SK-MEL-5 (cell line): ENCODE measurements around the gene PSENEN. TPM values are rescaled to one million over a fixed set of nuclear protein-coding genes. Genes with fewer than 3 reads are reported as not detected.

Source experiments
- DNase-seq: peaks from one replicate; pipeline ENCODE4 v3.0.0-alpha.2; 2016; ENCODE audit warnings: low read depth, low spot score
- in situ Hi-C: cut with HindIII; loops from 2 replicates; pipeline ENCODE4 v1.10.0; 2016; ENCODE audit warnings: low sequenced_read_pairs, high pct_unique_total_duplicates, low pct_unique_long_range_greater_than_20kb
- total RNA-seq: library from RNA; depleted of rRNA; stranded (reverse); fragments of >200 nt; shearing (Covaris generic); gene quantifications from 2 replicates; pipeline ENCODE4 v1.2.3, GENCODE V29; 2014

PSENEN gene
- total RNA-seq, 1 experiment from 2014 or later = 51.5 TPM

DNA sequence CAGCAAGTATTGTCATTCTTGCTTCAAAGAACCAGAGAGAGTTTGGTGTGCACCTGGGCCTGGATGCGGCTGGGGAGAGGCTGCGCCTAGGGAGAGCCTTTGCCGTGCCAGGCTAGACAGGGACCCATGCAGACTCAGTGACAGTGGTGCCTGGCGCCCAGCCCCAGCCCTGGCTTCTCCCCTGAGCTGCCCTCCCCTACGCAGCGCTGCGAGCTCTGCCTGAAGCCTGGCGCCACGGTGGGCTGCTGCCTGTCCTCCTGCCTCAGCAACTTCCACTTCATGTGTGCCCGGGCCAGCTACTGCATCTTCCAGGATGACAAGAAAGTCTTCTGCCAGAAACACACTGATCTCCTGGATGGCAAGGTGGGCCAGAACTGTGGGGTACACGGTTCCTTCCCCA lies 15.7 kb upstream of the PSENEN start:
- in situ Hi-C loops = no loop called here
- DNase-seq = no peak

DNA sequence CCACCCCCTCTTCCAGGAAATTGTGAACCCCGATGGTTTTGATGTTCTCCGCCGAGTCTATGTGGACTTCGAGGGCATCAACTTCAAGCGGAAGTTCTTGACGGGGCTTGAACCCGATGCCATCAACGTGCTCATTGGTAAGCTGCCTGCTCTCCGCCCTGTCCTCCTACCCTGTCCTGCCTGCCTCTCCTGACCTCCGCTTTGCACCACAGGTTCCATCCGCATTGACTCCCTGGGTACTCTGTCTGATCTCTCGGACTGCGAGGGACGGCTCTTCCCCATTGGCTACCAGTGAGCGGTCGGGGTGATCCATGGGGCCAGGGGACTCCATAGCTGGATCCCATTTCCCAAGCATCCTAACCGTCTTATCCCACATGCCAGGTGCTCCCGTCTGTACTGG lies 15.1 kb upstream of the PSENEN start:
- DNase-seq = no peak
- in situ Hi-C loops = no loop called here

- in situ Hi-C loops = no loop called here
These were observed 14.1 kb upstream of the PSENEN start for GRCh38 chr19:35731353-35731752.

DNA sequence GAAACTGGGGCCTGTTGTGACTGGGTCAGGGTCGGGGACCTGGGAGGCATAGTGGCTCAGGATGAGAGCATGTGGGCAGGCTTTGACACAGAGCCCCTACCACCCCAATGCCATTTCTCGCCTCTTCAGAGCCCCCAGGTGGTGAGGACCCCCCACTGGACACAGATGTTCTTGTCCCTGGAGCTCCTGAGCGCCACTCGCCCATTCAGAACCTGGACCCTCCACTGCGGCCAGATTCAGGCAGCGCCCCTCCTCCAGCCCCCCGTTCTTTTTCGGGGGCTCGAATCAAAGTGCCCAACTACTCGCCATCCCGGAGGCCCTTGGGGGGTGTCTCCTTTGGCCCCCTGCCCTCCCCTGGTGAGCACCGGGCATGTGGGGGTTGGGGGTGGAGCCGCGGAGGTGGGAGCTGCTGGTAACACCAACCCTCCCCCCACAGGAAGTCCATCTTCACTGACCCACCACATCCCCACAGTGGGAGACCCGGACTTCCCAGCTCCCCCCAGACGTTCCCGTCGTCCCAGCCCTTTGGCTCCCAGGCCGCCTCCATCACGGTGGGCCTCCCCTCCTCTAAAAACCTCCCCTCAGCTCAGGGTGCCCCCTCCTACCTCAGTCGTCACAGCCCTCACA lies 13.6 kb upstream of the PSENEN start:
- no peak for DNase-seq
- in situ Hi-C loops = no loop called here

More at GRCh38 chr19:35731353-35731752, 14.1 kb upstream of the PSENEN start:
- DNase-seq = no peak

DNA sequence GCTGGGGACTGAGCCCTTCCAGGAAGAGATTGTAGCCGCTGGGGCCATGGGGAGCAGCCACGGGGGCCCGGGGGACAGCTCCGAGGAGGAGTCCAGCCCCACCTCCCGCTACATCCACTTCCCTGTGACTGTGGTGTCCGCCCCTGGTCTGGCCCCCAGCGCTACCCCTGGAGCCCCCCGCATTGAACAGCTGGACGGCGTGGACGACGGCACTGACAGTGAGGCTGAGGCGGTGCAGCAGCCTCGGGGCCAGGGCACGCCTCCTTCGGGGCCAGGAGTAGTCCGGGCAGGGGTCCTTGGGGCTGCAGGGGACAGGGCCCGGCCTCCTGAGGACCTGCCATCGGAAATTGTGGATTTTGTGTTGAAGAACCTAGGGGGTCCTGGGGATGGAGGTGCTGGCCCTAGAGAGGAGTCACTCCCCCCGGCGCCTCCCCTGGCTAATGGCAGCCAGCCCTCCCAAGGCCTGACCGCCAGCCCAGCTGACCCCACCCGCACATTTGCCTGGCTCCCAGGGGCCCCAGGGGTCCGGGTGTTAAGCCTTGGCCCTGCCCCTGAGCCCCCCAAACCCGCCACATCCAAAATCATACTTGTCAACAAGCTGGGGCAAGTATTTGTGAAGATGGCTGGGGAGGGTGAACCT lies 12.8 kb upstream of the PSENEN start:
- in situ Hi-C loops = no loop called here

GRCh38 chr19:35733180-35734125 lies 12.0 kb upstream of the PSENEN start:
- no peak for DNase-seq
- in situ Hi-C loops = no loop called here

More for the DNA sequence above, 12.8 kb upstream of the PSENEN start:
- DNase-seq = no peak

DNA sequence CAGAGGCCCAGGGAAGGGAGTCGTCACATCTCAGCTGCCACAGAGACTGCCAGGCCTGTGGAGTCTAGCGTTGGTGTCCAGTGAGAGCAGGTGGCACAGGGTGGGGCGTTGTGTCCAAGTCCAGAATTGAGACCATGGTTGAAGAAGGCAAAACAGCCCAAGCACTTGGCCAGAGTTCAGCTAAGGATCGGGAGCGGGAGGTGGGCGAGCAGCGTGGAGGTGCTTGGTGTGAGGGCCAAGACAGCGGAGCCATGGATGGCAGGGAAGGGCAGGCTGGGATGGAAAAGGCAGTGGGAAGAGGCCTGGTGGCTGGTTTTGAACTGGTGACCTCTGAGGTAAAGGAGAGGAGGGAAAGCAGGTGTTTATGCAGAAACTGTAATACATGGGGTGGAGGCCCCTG lies 11.2 kb upstream of the PSENEN start:
- in situ Hi-C loops = no loop called here
- no peak for DNase-seq

DNA sequence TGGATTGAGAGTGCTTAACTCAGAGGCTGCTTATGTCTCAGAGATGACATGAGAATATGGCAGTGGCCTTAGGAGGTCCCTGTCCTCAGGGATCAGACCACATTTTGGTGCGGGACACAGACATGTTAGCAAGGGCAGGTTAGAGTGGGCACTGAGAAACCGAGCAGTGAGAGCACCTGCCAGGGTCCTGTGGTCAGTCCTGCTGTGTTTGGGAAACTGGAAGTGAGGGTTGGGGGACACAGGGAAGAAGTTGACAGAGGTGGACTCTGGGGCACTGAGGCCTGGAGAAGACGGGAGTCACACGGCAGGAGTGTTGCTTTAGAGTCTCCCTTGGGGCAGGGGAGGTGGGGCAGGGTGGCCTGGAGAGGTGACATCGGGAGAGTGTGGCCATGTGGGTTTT lies 10.6 kb upstream of the PSENEN start:
- no peak for DNase-seq
- in situ Hi-C loops = no loop called here

DNA sequence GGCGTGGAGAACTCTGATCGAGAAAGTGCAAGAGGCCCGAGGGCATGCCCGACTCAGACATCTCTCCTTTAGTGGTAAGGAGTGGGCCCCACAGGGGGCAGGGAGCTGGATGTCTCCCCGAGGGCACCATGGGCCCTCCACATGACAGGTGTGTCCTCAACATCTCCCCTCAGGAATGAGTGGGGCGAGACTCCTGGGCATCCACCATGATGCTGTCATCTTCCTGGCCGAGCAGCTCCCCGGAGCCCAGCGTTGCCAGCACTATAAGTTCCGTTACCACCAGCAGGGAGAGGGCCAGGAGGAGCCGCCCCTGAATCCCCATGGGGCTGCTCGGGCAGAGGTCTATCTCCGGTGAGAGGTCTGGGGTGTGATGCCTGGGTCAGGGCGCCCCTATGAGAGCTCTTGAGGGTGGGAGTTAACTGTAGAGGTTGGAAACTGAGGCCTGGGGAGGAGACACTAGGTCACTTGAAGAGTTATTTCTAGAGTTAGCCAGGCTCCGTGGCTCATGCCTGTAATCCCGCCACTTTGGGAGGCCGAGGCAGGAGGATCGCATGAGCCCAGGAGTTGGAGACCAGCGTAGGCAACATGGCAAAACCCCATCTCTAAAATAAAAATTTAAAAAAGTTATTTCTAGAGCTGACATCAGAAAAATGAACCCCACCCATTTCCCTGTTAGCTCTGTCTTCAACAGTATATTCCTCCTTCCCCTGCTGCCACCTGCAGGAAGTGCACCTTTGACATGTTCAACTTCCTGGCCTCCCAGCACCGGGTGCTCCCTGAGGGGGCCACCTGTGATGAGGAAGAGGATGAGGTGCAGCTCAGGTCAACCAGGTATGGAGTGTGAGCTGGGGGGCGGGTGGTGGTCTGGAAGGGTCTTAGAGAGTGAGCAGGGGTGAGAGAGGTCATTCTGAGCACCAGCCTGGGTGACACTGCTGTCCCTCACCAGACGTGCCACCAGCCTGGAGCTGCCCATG lies 8.3 kb upstream of the PSENEN start:
- no peak for DNase-seq
- in situ Hi-C loops = no loop called here

DNA sequence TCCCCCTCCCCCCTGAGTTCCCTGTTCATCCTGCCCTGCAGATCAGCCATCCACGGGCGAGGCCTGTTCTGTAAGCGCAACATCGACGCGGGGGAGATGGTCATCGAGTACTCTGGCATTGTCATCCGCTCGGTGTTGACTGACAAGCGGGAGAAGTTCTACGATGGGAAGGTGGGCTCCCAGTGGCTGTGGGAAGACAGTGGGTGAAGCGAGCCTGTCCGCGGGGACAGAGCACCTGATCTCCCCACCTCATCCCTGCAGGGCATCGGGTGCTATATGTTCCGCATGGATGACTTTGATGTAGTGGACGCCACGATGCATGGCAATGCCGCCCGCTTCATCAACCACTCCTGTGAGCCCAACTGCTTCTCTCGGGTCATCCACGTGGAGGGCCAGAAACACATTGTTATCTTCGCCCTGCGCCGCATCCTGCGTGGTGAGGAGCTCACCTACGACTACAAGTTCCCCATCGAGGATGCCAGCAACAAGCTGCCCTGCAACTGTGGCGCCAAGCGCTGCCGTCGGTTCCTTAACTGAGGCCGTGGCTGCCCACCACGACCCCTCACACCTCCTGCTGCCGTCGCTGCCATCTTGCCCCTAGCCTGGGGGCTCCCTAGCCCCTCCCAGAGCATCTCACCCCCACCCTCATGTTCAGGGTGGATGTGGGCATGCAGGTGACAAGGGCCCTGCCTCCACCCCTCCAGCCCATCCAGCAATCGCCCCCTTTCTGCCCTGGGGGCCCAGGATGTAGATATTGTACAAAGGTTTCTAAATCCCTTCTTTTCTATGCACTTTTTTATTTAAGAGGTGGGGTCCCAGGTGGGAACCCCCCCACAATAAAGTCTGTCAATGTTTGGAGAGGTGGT lies 7.2 kb upstream of the PSENEN start:
- in situ Hi-C loops = no loop called here
- DNase-seq = no peak

DNA sequence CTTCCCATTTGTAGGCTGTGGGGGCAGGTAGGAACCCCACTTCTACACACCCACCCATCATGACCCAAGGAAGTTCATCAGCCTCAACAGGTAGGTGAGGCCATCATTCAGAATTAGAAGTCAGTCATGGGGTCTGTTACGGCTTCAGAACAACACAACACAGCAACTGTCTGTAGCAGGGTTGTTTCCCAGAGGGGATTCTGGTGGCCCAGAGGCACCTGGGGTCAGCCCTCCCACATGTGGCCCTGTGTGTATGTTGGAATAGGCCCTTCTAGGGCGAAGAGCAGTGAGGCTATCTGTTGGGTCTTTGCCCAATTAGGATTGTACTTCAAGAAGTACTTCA lies 6.6 kb upstream of the PSENEN start:
- no peak for DNase-seq
- in situ Hi-C loops = no loop called here

DNA sequence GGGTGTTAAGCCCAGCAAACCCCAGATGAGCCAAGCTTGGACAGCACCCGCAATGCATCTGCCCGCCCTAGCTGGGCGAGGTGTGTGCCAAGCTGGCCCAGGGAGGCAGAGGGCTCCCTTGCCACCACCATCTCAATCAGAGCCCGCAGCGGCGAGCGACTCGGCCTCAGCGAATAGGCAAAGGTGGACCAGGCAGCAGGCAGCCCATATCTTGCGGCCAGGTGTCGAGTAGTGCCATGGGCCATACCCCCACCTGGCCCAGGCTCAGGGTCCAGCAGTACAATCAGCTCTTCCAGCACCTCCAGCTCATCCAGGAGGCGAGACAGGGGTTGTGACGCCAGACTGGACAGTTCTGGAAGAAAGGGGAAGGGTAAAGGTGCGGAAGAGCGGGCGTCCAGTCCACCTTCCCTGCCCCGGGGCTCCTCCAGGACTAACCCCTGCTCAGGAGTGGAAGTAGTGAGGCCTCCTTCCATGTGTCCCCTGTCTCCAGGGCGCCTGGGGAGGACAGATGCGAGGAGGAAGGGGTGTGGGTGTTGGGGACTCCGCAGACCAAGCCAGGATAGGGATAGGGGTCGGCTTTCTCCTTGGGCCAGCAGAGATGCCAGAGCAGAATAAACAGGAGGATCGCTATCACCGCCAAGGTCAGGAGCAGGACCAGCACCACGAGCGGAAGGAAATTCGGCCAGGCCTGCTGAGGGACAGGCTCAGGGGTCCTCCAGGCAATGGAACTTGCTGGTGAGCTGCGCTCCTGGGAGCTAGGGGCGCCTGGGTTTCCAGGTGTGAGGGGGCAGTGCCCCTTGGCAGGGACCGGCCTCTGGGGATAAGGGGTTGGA lies 6.0 kb upstream of the PSENEN start:
- in situ Hi-C loops = no loop called here
- no peak for DNase-seq

DNA sequence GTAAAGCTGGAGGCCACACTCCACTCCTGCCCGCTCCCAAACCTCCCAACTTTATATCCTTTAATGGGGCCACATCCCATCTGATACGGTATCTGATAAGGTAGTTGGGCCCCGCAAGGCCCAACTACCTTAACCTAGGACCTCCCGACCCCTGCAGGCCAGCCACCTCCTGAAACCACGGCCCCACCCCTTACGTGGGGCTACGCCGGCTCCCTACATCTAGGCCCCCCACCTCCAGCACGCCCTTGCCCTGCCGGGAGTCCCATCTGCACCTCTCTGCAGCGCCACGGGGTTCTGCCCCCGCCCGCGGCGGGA lies 5.4 kb upstream of the PSENEN start:
- in situ Hi-C loops = no loop called here
- no peak for DNase-seq

- in situ Hi-C loops = no loop called here
These were observed 4.8 kb upstream of the PSENEN start for GRCh38 chr19:35740423-35741202.

DNA sequence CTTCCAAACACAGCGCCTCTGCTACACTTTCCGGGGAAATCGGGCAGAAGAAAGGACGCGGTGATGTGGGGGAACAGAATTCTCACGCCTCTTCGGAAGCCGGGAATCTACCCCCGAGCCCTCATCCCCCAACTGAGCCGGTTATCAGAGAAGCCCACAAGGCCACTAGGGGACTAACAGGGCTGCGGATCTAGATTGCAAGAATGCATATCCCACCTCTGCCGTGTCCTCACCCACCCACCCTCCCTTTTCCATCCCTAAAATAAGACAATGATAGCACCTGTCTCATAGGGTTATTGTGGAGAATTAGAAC lies 4.3 kb upstream of the PSENEN start:
- in situ Hi-C loops = no loop called here
- DNase-seq = no peak

More at GRCh38 chr19:35740423-35741202, 4.8 kb upstream of the PSENEN start:
- DNase-seq = peak; percentile 96
